Medulla oblongata (tissue), 1 donor: ENCODE measurements around the gene DNAJC17.
A peak's percentile ranks its signal among the peaks of the same experiment; 100 is the strongest.

Experiments used
- DNase-seq: peaks from one replicate; pipeline ENCODE4 v3.0.0-alpha.2; 2015; ENCODE audit errors: extremely low spot score

The DNAJC17 gene

GRCh38 chr15:40830884-40831283, 23.6 kb upstream of the DNAJC17 start:
- no peak for DNase-seq

GRCh38 chr15:40829115-40829514, 21.8 kb upstream of the DNAJC17 start:
- no peak for DNase-seq

- DNase-seq, result no peak
These were observed 21.3 kb upstream of the DNAJC17 start, which contains the start of gene PPP1R14D for GRCh38 chr15:40828447-40829036. Gene PPP1R14D (minus strand): TSS chr15:40828708. CDS start chr15:40828641, 67 bp downstream.

GRCh38 chr15:40826423-40827075, 19.3 kb upstream of the DNAJC17 start:
- DNase-seq, result no peak

- no peak for DNase-seq
These were observed 18.6 kb upstream of the DNAJC17 start for GRCh38 chr15:40825661-40826422.

- DNase-seq, result no peak
These were observed 16.5 kb upstream of the DNAJC17 start for GRCh38 chr15:40823572-40824343.

- DNase-seq, result no peak
These were observed 13.9 kb upstream of the DNAJC17 start for GRCh38 chr15:40821195-40821594.

GRCh38 chr15:40819048-40819447, 11.8 kb upstream of the DNAJC17 start:
- DNase-seq, result no peak

- peak; percentile 67 for DNase-seq
These were observed 7.9 kb upstream of the DNAJC17 start for GRCh38 chr15:40815042-40815698.

- no peak for DNase-seq
These were observed 5.6 kb upstream of the DNAJC17 start for GRCh38 chr15:40812721-40813425.

- DNase-seq, result no peak
These were observed 1.7 kb upstream of the DNAJC17 start for GRCh38 chr15:40808861-40809450.

- DNase-seq, result no peak
These were observed 702 bp upstream of the DNAJC17 start for GRCh38 chr15:40807888-40808461.

GRCh38 chr15:40806672-40807027, 623 bp downstream of the DNAJC17 start:
- no peak for DNase-seq

- no peak for DNase-seq
These were observed 3.6 kb downstream of the DNAJC17 start for GRCh38 chr15:40803688-40804087.

GRCh38 chr15:40803076-40803475, 4.2 kb downstream of the DNAJC17 start:
- no peak for DNase-seq

- DNase-seq, result no peak
These were observed 7.8 kb downstream of the DNAJC17 start for GRCh38 chr15:40799523-40799922.

GRCh38 chr15:40796512-40796911, 10.8 kb downstream of the DNAJC17 start:
- DNase-seq, result no peak

GRCh38 chr15:40796041-40796440, 11.2 kb downstream of the DNAJC17 start:
- DNase-seq, result no peak

- no peak for DNase-seq
These were observed 13.9 kb downstream of the DNAJC17 start for GRCh38 chr15:40793216-40793989.
